Measurements from ENCODE around the gene HYPK. TPM values are rescaled to one million over a fixed set of nuclear protein-coding genes. Genes with fewer than 3 reads are reported as not detected.
"Not testable (repeated sequence)": the region's sequence is repeated elsewhere in the genome, so short reads cannot be mapped to it uniquely, and the experiment has no call there.

The HYPK gene
- total and polyA plus RNA-seq, 4 donors, result 7.1 to 24.6 (median 12.8) TPM

DNA sequence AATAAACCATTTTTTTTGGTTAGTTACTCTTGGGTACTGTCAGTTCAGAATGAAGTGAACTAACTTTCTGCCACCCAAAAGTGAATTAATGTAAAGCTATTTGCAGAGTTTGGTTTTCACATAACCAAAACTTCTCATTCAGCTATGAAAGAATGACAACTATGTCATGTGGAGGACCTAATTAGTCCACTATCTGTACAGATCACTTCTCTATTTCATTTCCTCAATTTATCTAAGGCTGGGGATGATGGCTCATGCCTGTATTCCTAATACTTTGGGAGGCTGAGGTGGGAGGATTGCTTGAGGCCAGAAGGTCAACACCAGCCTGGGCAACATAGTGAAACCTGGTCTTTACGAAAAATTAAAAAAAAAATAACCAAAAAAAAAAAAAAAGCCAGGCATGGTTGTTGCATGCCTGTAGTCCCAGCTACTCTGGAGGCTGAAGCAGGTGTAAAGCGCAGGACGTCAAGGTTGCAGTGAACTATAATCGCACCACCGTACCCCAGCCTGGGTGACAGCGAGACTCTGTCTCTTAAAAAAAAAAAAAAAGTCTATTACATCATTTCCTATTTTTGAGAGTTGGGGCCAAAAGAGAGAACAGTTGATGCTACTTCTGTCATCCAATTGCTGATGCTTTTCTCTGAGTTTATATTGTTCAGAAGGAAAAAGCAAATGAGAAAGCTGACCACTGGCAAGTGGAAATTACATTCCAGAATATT lies 8.7 kb downstream of the HYPK start:
- no peaks in the 10 kb centered on the region for H3K4me1 ChIP-seq (ENCODE audit: control insufficient read depth in 5 of 5, insufficient read depth in 5 of 5, low read length in 5 of 5)
- no peaks in the 10 kb centered on the region for H3K27me3 ChIP-seq (ENCODE audit: control insufficient read depth in 3 of 3, insufficient read depth in 3 of 3, low read length in 2 of 3)
- H3K36me3 ChIP-seq (ENCODE audit: control insufficient read depth in 4 of 4, insufficient read depth in 4 of 4, low read length in 4 of 4), result peaks cover 44 to 61% (median 49%) of the 10 kb centered on the region in 4 donors
- H3K27ac ChIP-seq (ENCODE audit: low read depth in 1 of 2, low read length in 1 of 2), result no peak overlapping the region
- DNase-seq (no peak), ATAC-seq (ENCODE audit: insufficient read depth, low FRiP score) (no peak)
- WGBS, 2 donors, result 78 to 90% methylated on average over 6 of the region's 6 CpGs
- H3K4me3 ChIP-seq, result no peak overlapping the region
- no peaks in the 10 kb centered on the region for H3K9me3 ChIP-seq (ENCODE audit: control insufficient read depth in 4 of 4, insufficient read depth in 3 of 4, low read length in 3 of 4)
- TF ChIP-seq, protein P1, sequence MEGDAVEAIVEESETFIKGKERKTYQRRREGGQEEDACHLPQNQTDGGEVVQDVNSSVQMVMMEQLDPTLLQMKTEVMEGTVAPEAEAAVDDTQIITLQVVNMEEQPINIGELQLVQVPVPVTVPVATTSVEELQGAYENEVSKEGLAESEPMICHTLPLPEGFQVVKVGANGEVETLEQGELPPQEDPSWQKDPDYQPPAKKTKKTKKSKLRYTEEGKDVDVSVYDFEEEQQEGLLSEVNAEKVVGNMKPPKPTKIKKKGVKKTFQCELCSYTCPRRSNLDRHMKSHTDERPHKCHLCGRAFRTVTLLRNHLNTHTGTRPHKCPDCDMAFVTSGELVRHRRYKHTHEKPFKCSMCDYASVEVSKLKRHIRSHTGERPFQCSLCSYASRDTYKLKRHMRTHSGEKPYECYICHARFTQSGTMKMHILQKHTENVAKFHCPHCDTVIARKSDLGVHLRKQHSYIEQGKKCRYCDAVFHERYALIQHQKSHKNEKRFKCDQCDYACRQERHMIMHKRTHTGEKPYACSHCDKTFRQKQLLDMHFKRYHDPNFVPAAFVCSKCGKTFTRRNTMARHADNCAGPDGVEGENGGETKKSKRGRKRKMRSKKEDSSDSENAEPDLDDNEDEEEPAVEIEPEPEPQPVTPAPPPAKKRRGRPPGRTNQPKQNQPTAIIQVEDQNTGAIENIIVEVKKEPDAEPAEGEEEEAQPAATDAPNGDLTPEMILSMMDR (IDR thresholded peaks at IDR 0.05; ENCODE audit: control extremely low read depth, extremely low read depth), result no peak
- H3K9ac ChIP-seq (ENCODE audit: insufficient read depth in 1 of 2, low read length in 2 of 2), result no peak overlapping the region

DNA sequence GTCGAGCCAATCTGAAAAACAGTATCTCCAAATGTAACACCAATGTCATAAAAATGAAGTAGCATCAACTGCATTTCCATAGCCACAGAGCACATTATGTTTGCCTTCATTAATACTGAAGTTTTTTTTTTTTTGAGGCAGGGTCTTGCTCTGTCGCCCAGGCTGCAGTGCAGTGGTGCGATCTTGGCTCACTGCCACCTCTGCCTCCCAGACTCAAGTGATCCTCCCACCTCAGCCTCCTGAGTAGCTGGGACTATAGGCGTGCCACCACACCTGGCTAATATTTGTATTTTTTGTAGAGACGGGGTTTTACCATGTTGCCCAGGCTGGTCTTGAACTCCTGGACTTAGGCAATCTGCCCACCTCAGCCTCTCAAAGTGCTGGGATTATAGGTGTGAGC lies 14.7 kb downstream of the HYPK start:
- H3K4me1 ChIP-seq (ENCODE audit: control insufficient read depth in 5 of 5, insufficient read depth in 5 of 5, low read length in 5 of 5); H3K9me3 ChIP-seq (ENCODE audit: control insufficient read depth in 4 of 4, insufficient read depth in 3 of 4, low read length in 3 of 4); H3K27me3 ChIP-seq (ENCODE audit: control insufficient read depth in 3 of 3, insufficient read depth in 3 of 3, low read length in 2 of 3); H3K27ac ChIP-seq (ENCODE audit: low read depth in 1 of 2, low read length in 1 of 2); H3K4me3 ChIP-seq; H3K9ac ChIP-seq (ENCODE audit: insufficient read depth in 1 of 2, low read length in 2 of 2); ATAC-seq (ENCODE audit: insufficient read depth, low FRiP score); DNase-seq: not testable (repeated sequence)
- peaks cover 26 to 45% (median 32%) of the 10 kb centered on the region in 4 donors for H3K36me3 ChIP-seq (ENCODE audit: control insufficient read depth in 4 of 4, insufficient read depth in 4 of 4, low read length in 4 of 4)
- WGBS, 2 donors, result 95 to 98% methylated on average over 5 of the region's 5 CpGs

DNA sequence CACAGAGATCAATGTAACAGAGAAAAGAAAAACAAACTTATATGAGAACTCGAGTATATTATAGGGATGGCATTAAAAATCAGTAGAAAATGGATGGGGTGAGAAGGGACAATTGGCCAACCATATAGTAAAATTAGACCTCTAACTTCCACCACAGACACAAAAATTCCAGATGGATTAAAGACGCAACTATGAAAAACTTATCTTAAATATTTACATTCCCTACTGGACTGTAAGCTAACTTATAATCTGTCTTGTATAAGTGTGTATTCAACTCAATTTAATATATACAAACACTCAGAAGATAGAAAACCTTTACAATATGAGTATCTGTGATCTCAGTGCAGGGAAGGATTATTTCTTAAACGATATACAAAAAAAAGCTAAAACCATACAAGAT lies 21.1 kb downstream of the HYPK start:
- Histone ChIP-seq H3K4me1 (ENCODE audit: control insufficient read depth in 5 of 5, insufficient read depth in 5 of 5, low read length in 5 of 5) (peaks cover 3 to 17% (median 7%) of the 10 kb centered on the region in 5 donors), H3K36me3 (ENCODE audit: control insufficient read depth in 4 of 4, insufficient read depth in 4 of 4, low read length in 4 of 4) (peaks cover 0 to 10% (median 7%) of the 10 kb centered on the region in 4 donors), H3K27me3 (ENCODE audit: control insufficient read depth in 3 of 3, insufficient read depth in 3 of 3, low read length in 2 of 3) (no peaks in the 10 kb centered on the region), H3K9ac (ENCODE audit: insufficient read depth in 1 of 2, low read length in 2 of 2) (no peak overlapping the region), H3K4me3 (no peak overlapping the region), H3K27ac (ENCODE audit: low read depth in 1 of 2, low read length in 1 of 2) (no peak overlapping the region), H3K9me3 (ENCODE audit: control insufficient read depth in 4 of 4, insufficient read depth in 3 of 4, low read length in 3 of 4) (no peaks in the 10 kb centered on the region)
- WGBS, 2 donors, result 66 to 75% methylated on average over 3 of the region's 3 CpGs
- TF ChIP-seq, protein P1 (IDR thresholded peaks at IDR 0.05; ENCODE audit: control extremely low read depth, extremely low read depth), result no peak
- DNase-seq, result peak in 1 of 3 donors; percentile 9
- ATAC-seq (ENCODE audit: insufficient read depth, low FRiP score), result no peak

DNA sequence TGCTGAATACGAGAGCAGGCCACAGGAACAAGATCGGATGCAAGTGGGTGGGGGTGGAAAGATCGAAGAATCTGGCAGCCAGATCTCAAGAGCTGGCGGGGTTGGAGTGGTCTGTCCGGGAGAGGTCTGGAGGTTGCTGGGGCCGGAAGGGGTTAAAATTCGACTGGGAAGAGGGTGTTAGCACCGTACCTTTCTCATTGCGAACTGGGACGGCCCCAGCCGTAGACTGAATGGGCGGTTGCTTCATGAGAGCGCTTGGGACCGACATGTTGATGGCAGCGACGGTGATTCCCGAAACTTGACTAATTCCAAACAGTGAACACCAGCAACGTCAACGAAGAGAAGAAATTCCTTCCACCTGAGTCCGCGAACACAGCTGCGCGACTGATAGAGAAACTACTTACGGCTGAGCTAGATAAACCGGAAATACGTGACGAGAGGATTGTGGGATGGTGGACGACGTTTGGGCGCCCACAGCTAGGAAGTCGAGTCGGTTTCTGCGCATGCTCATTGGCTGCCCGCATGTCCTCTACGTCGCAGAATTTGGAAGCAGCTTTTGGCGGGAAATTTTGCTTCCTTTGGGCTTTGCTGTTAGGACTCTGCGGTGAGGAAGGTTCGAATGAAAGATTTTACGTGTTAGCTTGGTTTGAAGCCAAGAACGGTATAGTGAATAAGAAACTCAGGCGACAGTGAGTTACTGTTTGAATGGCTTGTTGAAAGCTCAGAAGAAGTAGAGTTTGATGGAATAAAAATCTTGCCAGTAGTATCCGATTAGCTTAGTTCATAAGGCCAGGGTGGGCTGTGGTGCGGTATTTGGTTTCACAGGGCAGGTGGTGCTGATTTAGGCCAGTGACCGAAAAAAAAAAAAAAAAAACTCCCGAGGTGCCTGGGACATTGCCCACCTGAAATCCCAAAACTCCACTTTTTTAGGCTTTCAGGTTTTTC lies 24.2 kb downstream of the HYPK start, which contains the start of gene MFAP1:
MFAP1 (minus strand) TSS at position 389 of the 945 bp plus-strand sequence; CDS start at position 268, 121 bp downstream.
- peak within 1 kb of the TSS; percentile 89 for H3K4me3 ChIP-seq
- H3K9me3 ChIP-seq (ENCODE audit: control insufficient read depth in 4 of 4, insufficient read depth in 3 of 4, low read length in 3 of 4), result no peaks in the 10 kb centered on the region
- peaks cover 0 to 2% (median 0%) of the 10 kb centered on the region in 4 donors for H3K36me3 ChIP-seq (ENCODE audit: control insufficient read depth in 4 of 4, insufficient read depth in 4 of 4, low read length in 4 of 4)
- WGBS, 2 donors, result 8 to 9% methylated on average over 46 of the region's 46 CpGs
- peaks cover 5 to 32% (median 8%) of the 10 kb centered on the region in 5 donors for H3K4me1 ChIP-seq (ENCODE audit: control insufficient read depth in 5 of 5, insufficient read depth in 5 of 5, low read length in 5 of 5)
- TF ChIP-seq, protein P1 (IDR thresholded peaks at IDR 0.05; ENCODE audit: control extremely low read depth, extremely low read depth), result no peak
- DNase-seq (peak; percentile 95 to 99 (median 98)), ATAC-seq (ENCODE audit: insufficient read depth, low FRiP score) (peak; percentile 91)
- H3K27me3 ChIP-seq (ENCODE audit: control insufficient read depth in 3 of 3, insufficient read depth in 3 of 3, low read length in 2 of 3), result no peaks in the 10 kb centered on the region
- H3K27ac ChIP-seq (ENCODE audit: low read depth in 1 of 2, low read length in 1 of 2), result peak within 1 kb of the TSS; percentile 94 to 96
- peak within 1 kb of the TSS; percentile 82 to 99 for H3K9ac ChIP-seq (ENCODE audit: insufficient read depth in 1 of 2, low read length in 2 of 2)

DNA sequence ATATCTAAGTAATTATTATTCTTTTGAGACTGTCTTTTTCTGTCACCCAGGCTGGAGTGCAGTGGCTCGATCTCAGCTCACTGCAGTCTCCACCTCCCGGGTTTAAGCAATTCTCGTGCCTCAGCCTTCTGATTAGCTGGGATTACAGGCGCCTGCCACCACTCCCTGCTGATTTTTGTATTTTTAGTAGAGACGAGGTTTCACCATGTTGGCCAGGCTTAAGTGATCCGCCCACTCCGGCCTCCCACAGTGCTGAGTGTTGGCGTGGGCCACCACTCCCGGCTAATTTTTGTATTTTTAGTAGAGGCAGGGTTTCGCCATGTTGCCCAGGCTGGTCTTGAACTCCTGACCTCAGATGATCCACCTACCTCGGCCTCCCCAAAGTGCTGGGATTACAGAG lies 24.9 kb downstream of the HYPK start:
- H3K4me3 ChIP-seq, DNase-seq: not testable (repeated sequence)
- WGBS, 2 donors, result 93 to 94% methylated on average over 11 of the region's 11 CpGs

More for the DNA sequence above, 24.9 kb downstream of the HYPK start:
- H3K27me3 ChIP-seq (ENCODE audit: control insufficient read depth in 3 of 3, insufficient read depth in 3 of 3, low read length in 2 of 3); H3K9me3 ChIP-seq (ENCODE audit: control insufficient read depth in 4 of 4, insufficient read depth in 3 of 4, low read length in 3 of 4); H3K27ac ChIP-seq (ENCODE audit: low read depth in 1 of 2, low read length in 1 of 2); H3K9ac ChIP-seq (ENCODE audit: insufficient read depth in 1 of 2, low read length in 2 of 2); H3K36me3 ChIP-seq (ENCODE audit: control insufficient read depth in 4 of 4, insufficient read depth in 4 of 4, low read length in 4 of 4); ATAC-seq (ENCODE audit: insufficient read depth, low FRiP score): not testable (repeated sequence)
- H3K4me1 ChIP-seq (ENCODE audit: control insufficient read depth in 5 of 5, insufficient read depth in 5 of 5, low read length in 5 of 5), result peaks cover 5 to 32% (median 7%) of the 10 kb centered on the region in 5 donors
